Neural cell (in vitro differentiated cells): Measurements from ENCODE around the gene MYBBP1A. TPM values are rescaled to one million over a fixed set of nuclear protein-coding genes. Genes with fewer than 3 reads are reported as not detected.

Source experiments
- H2AFZ ChIP-seq: fragments of 200-600, 300-800 bp; sonication (generic), shearing (Covaris generic); 2 replicates; pipeline ENCODE4 v1.6.0; 2014; ENCODE audit warnings: low read depth, mild to moderate bottlenecking, antibody characterized with exemption, low read length, moderate library complexity
- H3F3A ChIP-seq: fragments of 200-600 bp; shearing (Covaris generic); 2 replicates; pipeline ENCODE4 v1.6.1; 2016; ENCODE audit warnings: mild to moderate bottlenecking, moderate library complexity, mixed read lengths, antibody characterized with exemption, low read length; ENCODE audit not compliant: insufficient read depth, poor library complexity, severe bottlenecking
- H3K27ac ChIP-seq: fragments of 200-600, 300-800 bp; sonication (generic), shearing (Covaris generic); 2 replicates; pipeline ENCODE4 v1.5.1; 2014; ENCODE audit warnings: mild to moderate bottlenecking, low read length, moderate library complexity
- H3K27me3 ChIP-seq: fragments of 300-800, 200-600 bp; sonication (generic), shearing (Covaris generic); 2 replicates; pipeline ENCODE4 v1.6.0; 2014; ENCODE audit warnings: mild to moderate bottlenecking, low read depth, low read length, moderate library complexity; ENCODE audit not compliant: insufficient read depth
- H3K36me3 ChIP-seq: fragments of 300-800, 200-600 bp; sonication (generic), shearing (Covaris generic); 2 replicates; pipeline ENCODE4 v1.5.1; 2014; ENCODE audit warnings: mild to moderate bottlenecking, antibody characterized with exemption, low read length, moderate library complexity; ENCODE audit not compliant: insufficient read depth
- H3K4me2 ChIP-seq: fragments of 300-800, 200-600 bp; sonication (generic), shearing (Covaris generic); 2 replicates; pipeline ENCODE4 v1.6.0; 2014; ENCODE audit warnings: mild to moderate bottlenecking, low read length
- H3K4me3 ChIP-seq: fragments of 300-800, 200-600 bp; sonication (generic), shearing (Covaris generic); 2 replicates; pipeline ENCODE4 v1.5.1; 2014; ENCODE audit warnings: mild to moderate bottlenecking, low read length, moderate library complexity
- H3K79me2 ChIP-seq: fragments of 200-600 bp; shearing (Covaris generic); replicated peaks from 2 replicates; pipeline ENCODE4 v1.6.0; 2014; ENCODE audit warnings: mild to moderate bottlenecking, low read length, moderate library complexity; ENCODE audit not compliant: insufficient read depth
- H3K9ac ChIP-seq: fragments of 300-800, 200-600 bp; sonication (generic), shearing (Covaris generic); 2 replicates; pipeline ENCODE4 v1.6.1; 2016; ENCODE audit warnings: mild to moderate bottlenecking, low read length, mixed read lengths
- H3K9me2 ChIP-seq: fragments of 200-600 bp; shearing (Covaris generic); 2 replicates; pipeline ENCODE4 v1.6.1; 2016; ENCODE audit warnings: mild to moderate bottlenecking, low read length, mixed read lengths; ENCODE audit not compliant: insufficient read depth
- H3K9me3 ChIP-seq: fragments of 200-600, 300-800 bp; sonication (generic), shearing (Covaris generic); 2 replicates; pipeline ENCODE4 v1.6.1; 2016; ENCODE audit warnings: mild to moderate bottlenecking, mixed run types, low read length, moderate library complexity, mixed read lengths
- H4K20me1 ChIP-seq: fragments of 200-600 bp; shearing (Covaris generic); 2 replicates; pipeline ENCODE4 v1.6.1; 2016; ENCODE audit warnings: mild to moderate bottlenecking, mixed run types; ENCODE audit not compliant: insufficient read depth
- CTCF ChIP-seq: fragments of 450-650 bp; IDR thresholded peaks from 2 replicates; pipeline ENCODE4 v1.5.1; 2014; ENCODE audit warnings: antibody characterized with exemption, mild to moderate bottlenecking, moderate library complexity; ENCODE audit not compliant: poor library complexity, severe bottlenecking
- EP300 ChIP-seq: fragments of 450-650 bp; conservative IDR thresholded peaks from 2 replicates; pipeline ENCODE4 v1.6.1; 2014; ENCODE audit warnings: antibody characterized with exemption, mild to moderate bottlenecking, moderate library complexity; ENCODE audit not compliant: poor library complexity, severe bottlenecking
- EZH2 ChIP-seq: fragments of 200-600, 300-800 bp; shearing (Covaris generic), sonication (generic); IDR thresholded peaks from 2 replicates; pipeline ENCODE4 v1.6.1; 2014; ENCODE audit warnings: antibody characterized with exemption, low read length, borderline replicate concordance, mild to moderate bottlenecking; ENCODE audit not compliant: insufficient read depth, poor library complexity, severe bottlenecking
- MXI1 ChIP-seq: fragments of 450-650 bp; conservative IDR thresholded peaks from 2 replicates; pipeline ENCODE4 v1.6.1; 2014; ENCODE audit warnings: antibody characterized with exemption, mild to moderate bottlenecking; ENCODE audit not compliant: poor library complexity, severe bottlenecking
- POLR2AphosphoS5 ChIP-seq: IDR thresholded peaks from 2 replicates; pipeline ENCODE4 v1.6.1; 2012
- RAD21 ChIP-seq: fragments of 450-650 bp; conservative IDR thresholded peaks from 2 replicates; pipeline ENCODE4 v1.6.1; 2014; ENCODE audit warnings: antibody characterized with exemption, mild to moderate bottlenecking, moderate library complexity
- REST ChIP-seq: IDR thresholded peaks from 2 replicates; pipeline ENCODE4 v1.6.1; 2012; ENCODE audit warnings: borderline replicate concordance
- SMC3 ChIP-seq: fragments of 450-650 bp; conservative IDR thresholded peaks from 2 replicates; pipeline ENCODE4 v1.6.1; 2014; ENCODE audit warnings: antibody characterized with exemption, mild to moderate bottlenecking, moderate library complexity; ENCODE audit not compliant: poor library complexity
- TAF1 ChIP-seq: IDR thresholded peaks from 2 replicates; pipeline ENCODE4 v1.6.1; 2012; ENCODE audit warnings: low read depth
- polyA plus RNA-seq: library from polyadenylated mRNA; depleted of rRNA; stranded (reverse); fragments of >200 nt; gene quantifications from 2 replicates; pipeline ENCODE4 v1.2.3, GENCODE V29; 2014

Gene MYBBP1A
- polyA plus RNA-seq, 1 donor from 2014 or later, result 15.6 TPM

DNA sequence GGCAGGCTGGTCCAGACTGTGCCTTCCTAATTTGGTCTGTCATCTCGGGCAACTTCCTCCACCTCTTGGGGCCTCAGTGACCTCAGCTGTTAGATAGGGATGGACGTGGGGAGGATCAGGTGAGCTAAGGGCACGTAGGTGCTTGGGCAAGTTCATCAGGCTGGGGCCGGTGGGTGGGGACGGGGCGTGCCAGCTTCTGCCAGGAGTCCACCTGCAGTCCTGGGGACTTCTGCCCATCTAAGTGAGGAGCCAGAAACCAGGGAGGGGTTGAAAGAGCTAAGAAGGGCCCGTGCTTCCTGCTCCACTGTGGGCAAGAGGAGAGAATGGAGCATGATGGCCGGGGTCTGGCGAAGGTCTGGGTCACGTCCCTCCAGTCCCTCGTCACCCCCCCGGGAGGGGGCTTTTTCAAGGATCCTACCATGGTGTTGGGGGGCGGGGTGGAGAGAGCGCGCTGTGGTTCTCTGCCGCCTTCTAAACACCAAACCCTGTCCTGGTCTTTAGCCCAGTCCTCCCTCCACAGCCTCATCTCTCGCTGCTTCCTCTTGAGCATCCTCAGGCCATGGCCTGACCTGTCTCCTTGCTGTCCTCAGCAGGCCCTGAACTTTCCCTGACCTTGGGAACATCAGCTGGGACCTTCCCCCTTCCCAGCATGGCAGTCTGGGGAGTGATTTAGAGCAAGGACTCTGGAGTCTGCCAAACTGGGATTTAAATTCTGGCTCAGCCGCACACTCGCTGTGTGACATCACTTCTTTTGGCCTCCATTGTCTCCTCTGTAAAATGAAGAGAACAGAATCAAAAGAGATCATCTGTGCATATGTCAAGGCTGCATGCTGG, 34.9 kb downstream of the MYBBP1A start:
- no peaks in the 10 kb centered on the region for H3K9me3 ChIP-seq
- no peak overlapping the region for H2AFZ ChIP-seq
- no peak overlapping the region for H3K9ac ChIP-seq
- H3K27ac ChIP-seq, result no peak overlapping the region
- no peak overlapping the region for H3K4me2 ChIP-seq
- no peaks in the 10 kb centered on the region for H3K9me2 ChIP-seq
- no peaks in the 10 kb centered on the region for H3K27me3 ChIP-seq
- no peak overlapping the region for H3K4me3 ChIP-seq
- H3K36me3 ChIP-seq, result no peaks in the 10 kb centered on the region
- no peaks in the 10 kb centered on the region for H3K79me2 ChIP-seq
- H3F3A ChIP-seq, result no peaks in the 10 kb centered on the region
- no peak for TF ChIP-seq RAD21
- H4K20me1 ChIP-seq, result no peaks in the 10 kb centered on the region

DNA sequence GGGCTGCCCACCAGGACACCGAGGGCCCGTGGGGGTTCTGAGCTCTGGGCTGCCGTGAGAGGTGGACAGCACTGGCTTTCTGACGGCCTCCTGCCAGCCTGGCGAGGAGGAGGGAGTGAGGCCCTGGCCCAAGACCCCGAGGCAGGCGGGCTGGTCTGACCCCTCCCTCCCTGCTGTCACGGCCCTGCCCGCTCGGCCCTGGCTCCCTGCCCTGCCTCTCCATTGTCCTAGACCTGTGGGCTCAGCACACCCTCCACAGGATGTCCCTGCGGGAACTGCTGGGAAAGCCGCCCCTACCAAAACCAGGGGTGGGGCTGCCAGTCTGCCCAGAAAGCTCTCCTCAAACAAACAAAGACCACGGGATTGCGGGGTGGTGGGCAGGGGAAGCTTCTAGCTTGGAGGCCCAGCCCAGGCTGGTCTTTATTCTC, 35.8 kb downstream of the MYBBP1A start:
- TF ChIP-seq RAD21, result no peak
- no peak for TF ChIP-seq TAF1
- no peak for TF ChIP-seq EZH2
- TF ChIP-seq CTCF, result no peak
- no peak for TF ChIP-seq POLR2AphosphoS5
- no peak for TF ChIP-seq REST
- no peak for TF ChIP-seq SMC3
- no peak for TF ChIP-seq MXI1
- no peak for TF ChIP-seq EP300
- H4K20me1 ChIP-seq, result no peaks in the 10 kb centered on the region
- H3K4me3 ChIP-seq, result no peak overlapping the region
- H3K9me2 ChIP-seq, result no peaks in the 10 kb centered on the region
- H3K9me3 ChIP-seq, result no peaks in the 10 kb centered on the region
- no peak overlapping the region for H3K27ac ChIP-seq
- no peak overlapping the region for H3K4me2 ChIP-seq
- no peak overlapping the region for H2AFZ ChIP-seq
- no peaks in the 10 kb centered on the region for H3F3A ChIP-seq
- no peaks in the 10 kb centered on the region for H3K27me3 ChIP-seq
- H3K79me2 ChIP-seq, result no peaks in the 10 kb centered on the region
- no peak overlapping the region for H3K9ac ChIP-seq
- no peaks in the 10 kb centered on the region for H3K36me3 ChIP-seq
